CD4-positive, alpha-beta memory T cell (primary cell): Measurements from ENCODE around the gene SLBP. TPM values are rescaled to one million over a fixed set of nuclear protein-coding genes. Genes with fewer than 3 reads are reported as not detected.
A peak's percentile ranks its signal among the peaks of the same experiment; 100 is the strongest.
"Not testable (repeated sequence)": the region's sequence is repeated elsewhere in the genome, so short reads cannot be mapped to it uniquely, and the experiment has no call there.

Source experiments
- CTCF ChIA-PET: fragments of 350-600 bp; sonication (Branson Sonifier 250); formaldehyde crosslinking; loops from one replicate; lab custom pipeline; 2021; ENCODE audit warnings: inconsistent platforms; ENCODE audit not compliant: partially characterized antibody; lab: Charles Lee
- POLR2A ChIA-PET: fragments of 350-600 bp; sonication (Branson Sonifier 250); formaldehyde crosslinking; loops from one replicate; lab custom pipeline; 2021; ENCODE audit not compliant: partially characterized antibody; lab: Charles Lee
- DNase-seq, 5 donors: peaks; one replicate each; pipeline versions ENCODE4 v3.0.0 to v3.0.0-alpha.2; 2020 to 2022; ENCODE audit warnings: mixed read lengths in 1 of 5
- H3K27ac ChIP-seq: one replicate; pipeline ENCODE4 v1.7.0; 2013; ENCODE audit warnings: low read depth, low read length
- H3K27me3 ChIP-seq: 2 replicates; pipeline ENCODE4 v1.7.0; 2013; ENCODE audit warnings: mild to moderate bottlenecking, low read length, moderate library complexity; ENCODE audit not compliant: insufficient read depth
- H3K36me3 ChIP-seq: 2 replicates; pipeline ENCODE4 v1.7.0; 2013; ENCODE audit warnings: mild to moderate bottlenecking, low read length, moderate library complexity; ENCODE audit not compliant: insufficient read depth
- H3K4me1 ChIP-seq: 2 replicates; pipeline ENCODE4 v1.7.0; 2013; ENCODE audit warnings: mild to moderate bottlenecking, low read length, moderate library complexity; ENCODE audit not compliant: insufficient read depth
- H3K4me3 ChIP-seq, 2 donors: one replicate each; pipeline ENCODE4 v1.7.0; 2013; ENCODE audit warnings: low read length in 2 of 2, mild to moderate bottlenecking in 1 of 2
- H3K9me3 ChIP-seq, 2 donors: one replicate each; pipeline ENCODE4 v1.7.0; 2013; ENCODE audit warnings: low read length in 2 of 2, control low read depth in 1 of 2; ENCODE audit not compliant: control insufficient read depth in 1 of 2
- H3K27ac Mint-ChIP-seq, 7 donors: one replicate each; pipeline ENCODE4 v1.8.0; 2020 to 2021; ENCODE audit warnings: mixed read lengths in 7 of 7, mild to moderate bottlenecking in 6 of 7, inconsistent platforms in 3 of 7, moderate library complexity in 3 of 7
- H3K27me3 Mint-ChIP-seq, 2 donors: one replicate each; pipeline ENCODE4 v1.8.0; 2020 to 2021; ENCODE audit warnings: mixed read lengths in 2 of 2
- H3K36me3 Mint-ChIP-seq, 2 donors: one replicate each; pipeline ENCODE4 v1.8.0; 2020 to 2021; ENCODE audit warnings: mixed read lengths in 2 of 2, inconsistent platforms in 1 of 2, mild to moderate bottlenecking in 1 of 2
- H3K4me1 Mint-ChIP-seq, 4 donors: one replicate each; pipeline ENCODE4 v1.8.0; 2020 to 2021; ENCODE audit warnings: mixed read lengths in 4 of 4, mild to moderate bottlenecking in 1 of 4
- H3K4me3 Mint-ChIP-seq, 8 donors: one replicate each; pipeline ENCODE4 v1.8.0; 2020 to 2021; ENCODE audit warnings: mixed read lengths in 8 of 8, mild to moderate bottlenecking in 7 of 8, moderate library complexity in 6 of 8, inconsistent platforms in 3 of 8
- H3K9me3 Mint-ChIP-seq, 8 donors: one replicate each; pipeline ENCODE4 v1.8.0; 2020 to 2021; ENCODE audit warnings: mixed read lengths in 8 of 8, mild to moderate bottlenecking in 5 of 8, inconsistent platforms in 3 of 8, moderate library complexity in 1 of 8
- intact Hi-C: fragments of 100-400 bp; cut with micrococcal nuclease; formaldehyde crosslinking; loops from one replicate; pipeline ENCODE4 v1.15.1; 2023
- polyA plus RNA-seq, 2 donors: library from polyadenylated mRNA; unstranded; fragments of 300-500 nt; fragmentation: Illumina TruSeq; gene quantifications; one replicate each; pipeline ENCODE4 v1.2.3, GENCODE V29; 2021
- total RNA-seq, 2 experiments: library from RNA; stranded (reverse); gene quantifications; one replicate each; pipeline ENCODE4 v1.2.3, GENCODE V29; 2021

SLBP gene
- total and polyA plus RNA-seq, 4 experiments from 2014 or later, result 41.8 to 71.6 (median 58.0) TPM

DNA sequence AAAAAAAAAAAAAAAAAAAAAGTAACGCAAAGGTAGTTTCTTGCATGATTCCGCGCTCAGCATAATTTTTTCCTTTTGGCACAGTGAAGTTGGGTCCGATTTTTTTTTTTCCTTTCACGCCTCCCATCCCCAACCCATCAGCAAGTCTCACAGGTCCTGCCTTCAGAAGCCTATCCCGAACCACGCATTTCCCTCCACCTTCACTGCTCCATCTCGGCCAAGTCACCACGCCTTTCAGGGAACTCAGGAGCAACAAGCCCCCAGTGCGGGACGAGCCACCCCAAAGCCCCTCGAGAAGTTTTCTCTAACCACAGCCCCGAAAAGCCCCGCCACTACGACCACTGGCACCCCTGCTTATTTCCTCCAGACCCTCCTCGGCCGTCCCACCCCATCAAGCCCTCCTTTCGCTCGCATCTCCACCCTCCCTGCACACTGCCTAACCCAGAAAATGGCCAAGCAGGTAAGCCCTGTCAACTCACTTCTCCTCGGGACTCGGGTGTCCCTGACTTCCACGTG is 1.0 kb downstream of the SLBP start:
- DNase-seq, result no peak
- ChIA-PET POLR2A (interaction anchor here (0.6 to 3.9 kb wide), 7 partner anchors 12 to 1298 kb away, joined by 3 to 196 read pairs (median 9); partner anchors contain the start of genes NSD2, TACC3 and TMEM129), CTCF (interaction anchor here (0.7 to 3.7 kb wide), 4 partner anchors 12 to 152 kb away, joined by 3 to 53 read pairs (median 8); no protein-coding TSS in a partner anchor)
- peaks cover 5% of the 10 kb centered on the region for H3K36me3 ChIP-seq
- Mint-ChIP-seq H3K4me1 (peaks cover 31 to 82% (median 57%) of the 10 kb centered on the region in 4 donors), H3K9me3 (no peaks in the 10 kb centered on the region), H3K27ac (peak overlapping the region; percentile 92 to 96 (median 95)), H3K4me3 (peak overlapping the region; percentile 88 to 93 (median 91)), H3K27me3 (no peaks in the 10 kb centered on the region), H3K36me3 (peaks cover 21 to 46% of the 10 kb centered on the region in 2 donors)
- H3K27ac ChIP-seq, result peak overlapping the region; percentile 92
- intact Hi-C loops, result loop anchor here (5.0 kb wide), 3 partner anchors 146 to 1251 kb away; partner anchors contain the start of genes GRK4, LETM1, NOP14 and UVSSA
- peaks cover 62% of the 10 kb centered on the region for H3K4me1 ChIP-seq
- no peaks in the 10 kb centered on the region for H3K27me3 ChIP-seq
- H3K4me3 ChIP-seq, result peak overlapping the region; percentile 62 to 99
- H3K9me3 ChIP-seq, result no peaks in the 10 kb centered on the region

DNA sequence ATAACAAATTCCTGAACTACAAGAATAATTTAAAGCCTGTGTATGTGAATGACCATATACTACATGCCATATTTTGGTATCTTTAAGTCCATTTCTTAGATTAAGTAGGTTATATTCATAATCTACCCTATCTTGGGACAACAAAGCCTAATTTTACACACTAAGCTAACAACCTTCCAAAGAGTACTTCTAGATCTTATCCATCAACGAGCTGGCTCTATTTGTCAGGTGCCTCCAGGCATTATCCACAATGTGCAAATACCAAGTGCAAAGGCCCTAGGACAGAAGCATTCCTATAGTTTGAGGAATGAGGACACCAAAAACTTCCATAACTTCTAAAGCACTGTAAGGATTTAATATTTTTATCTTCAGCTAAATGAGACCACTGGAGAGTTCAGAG is 3.5 kb downstream of the SLBP start:
- H3K27me3 ChIP-seq, result no peaks in the 10 kb centered on the region
- H3K36me3 Mint-ChIP-seq, result peaks cover 27 to 54% of the 10 kb centered on the region in 2 donors
- peaks cover 27 to 77% (median 48%) of the 10 kb centered on the region in 4 donors for H3K4me1 Mint-ChIP-seq
- intact Hi-C loops, result no loop called here
- H3K27ac Mint-ChIP-seq, result peak overlapping the region in 5 of 7 donors; percentile 14 to 54 (median 18)
- CTCF ChIA-PET, result interaction anchor here (1.5 to 9.7 kb wide), 3 partner anchors 16 to 18 kb away, joined by 10 to 115 read pairs (median 13); no protein-coding TSS in a partner anchor
- H3K36me3 ChIP-seq, result peaks cover 4% of the 10 kb centered on the region
- H3K9me3 ChIP-seq, result no peaks in the 10 kb centered on the region
- H3K27me3 Mint-ChIP-seq, result no peaks in the 10 kb centered on the region
- peak overlapping the region in 3 of 8 donors; percentile 3 to 55 (median 40) for H3K4me3 Mint-ChIP-seq
- no peaks in the 10 kb centered on the region for H3K9me3 Mint-ChIP-seq
- POLR2A ChIA-PET, result interaction anchor here (0.8 to 2.7 kb wide), 3 partner anchors 12 to 15 kb away, joined by 3 to 19 read pairs (median 14); partner anchors contain the start of genes TACC3 and TMEM129
- H3K4me1 ChIP-seq, result peaks cover 38% of the 10 kb centered on the region
- DNase-seq, result no peak
- H3K27ac ChIP-seq, result no peak overlapping the region
- no peak overlapping the region for H3K4me3 ChIP-seq

DNA sequence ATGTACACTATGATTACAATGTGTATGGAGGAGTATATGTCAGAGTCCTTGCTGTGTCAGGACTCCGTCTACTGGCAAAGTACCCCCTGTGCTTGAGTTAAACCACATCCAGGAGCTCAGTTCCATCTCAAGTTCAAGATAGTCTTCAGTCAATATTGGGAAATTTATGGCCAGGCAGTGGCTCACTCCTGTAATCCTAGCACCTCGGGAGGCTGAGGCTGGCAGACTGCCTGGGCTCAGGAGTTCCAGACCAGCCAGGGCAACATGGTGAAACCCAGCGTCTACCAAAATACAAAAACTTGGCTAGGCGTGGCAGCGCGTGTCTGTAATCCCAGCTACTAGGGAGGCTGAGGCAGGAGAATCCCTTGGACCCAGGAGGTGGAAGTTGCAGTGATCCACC is 5.8 kb downstream of the SLBP start:
- Mint-ChIP-seq H3K4me1 (peaks cover 28 to 80% (median 50%) of the 10 kb centered on the region in 4 donors), H3K4me3 (peak overlapping the region in 1 of 8 donors; percentile 55), H3K36me3 (peaks cover 39 to 65% of the 10 kb centered on the region in 2 donors), H3K27ac (peak overlapping the region in 1 of 7 donors; percentile 61), H3K27me3 (no peaks in the 10 kb centered on the region), H3K9me3 (no peaks in the 10 kb centered on the region)
- intact Hi-C loops, result no loop called here
- H3K9me3 ChIP-seq, result no peaks in the 10 kb centered on the region
- no peak overlapping the region for H3K27ac ChIP-seq
- POLR2A ChIA-PET, result interaction anchor here (1.2 kb wide), 1 partner anchor 15 kb away, joined by 3 read pairs; the partner anchor contains the start of genes TACC3 and TMEM129
- CTCF ChIA-PET, result interaction anchor here (9.7 kb wide), 1 partner anchor 13 kb away, joined by 115 read pairs; no protein-coding TSS in a partner anchor
- H3K4me3 ChIP-seq, result no peak overlapping the region
- DNase-seq, result no peak
- peaks cover 16% of the 10 kb centered on the region for H3K36me3 ChIP-seq
- H3K27me3 ChIP-seq, result no peaks in the 10 kb centered on the region
- H3K4me1 ChIP-seq, result peaks cover 30% of the 10 kb centered on the region

DNA sequence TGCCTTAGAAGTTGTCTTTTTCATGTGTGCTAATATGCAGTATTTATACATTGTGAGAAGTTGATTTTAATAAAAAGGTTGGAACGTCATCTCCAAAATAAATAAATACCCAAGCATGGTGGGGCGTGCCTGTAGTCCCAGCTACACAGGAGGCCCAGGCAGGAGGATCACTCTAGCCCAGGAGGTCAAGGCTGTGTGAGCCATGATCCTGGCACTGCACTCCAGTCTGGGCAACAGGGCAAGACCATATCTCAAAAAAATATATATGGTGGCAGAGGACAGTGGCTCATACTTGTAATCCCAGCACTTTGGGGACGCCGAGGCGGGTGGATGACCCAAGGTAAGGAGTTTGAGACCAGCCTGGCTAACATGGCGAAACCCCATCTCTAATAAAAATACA is 6.4 kb downstream of the SLBP start:
- POLR2A ChIA-PET, result interaction anchor here (1.2 kb wide), 1 partner anchor 15 kb away, joined by 3 read pairs; the partner anchor contains the start of genes TACC3 and TMEM129
- H3K4me3 Mint-ChIP-seq, result no peak overlapping the region
- Histone ChIP-seq H3K4me1 (peaks cover 24% of the 10 kb centered on the region), H3K9me3 (no peaks in the 10 kb centered on the region), H3K27ac (no peak overlapping the region), H3K36me3 (peaks cover 16% of the 10 kb centered on the region), H3K4me3 (no peak overlapping the region), H3K27me3 (no peaks in the 10 kb centered on the region)
- H3K27me3 Mint-ChIP-seq, result no peaks in the 10 kb centered on the region
- H3K9me3 Mint-ChIP-seq, result no peaks in the 10 kb centered on the region
- DNase-seq, result no peak
- H3K27ac Mint-ChIP-seq, result no peak overlapping the region
- CTCF ChIA-PET, result interaction anchor here (9.7 kb wide), 1 partner anchor 13 kb away, joined by 115 read pairs; no protein-coding TSS in a partner anchor
- intact Hi-C loops, result no loop called here
- peaks cover 36 to 63% of the 10 kb centered on the region in 2 donors for H3K36me3 Mint-ChIP-seq
- peaks cover 23 to 74% (median 45%) of the 10 kb centered on the region in 4 donors for H3K4me1 Mint-ChIP-seq

DNA sequence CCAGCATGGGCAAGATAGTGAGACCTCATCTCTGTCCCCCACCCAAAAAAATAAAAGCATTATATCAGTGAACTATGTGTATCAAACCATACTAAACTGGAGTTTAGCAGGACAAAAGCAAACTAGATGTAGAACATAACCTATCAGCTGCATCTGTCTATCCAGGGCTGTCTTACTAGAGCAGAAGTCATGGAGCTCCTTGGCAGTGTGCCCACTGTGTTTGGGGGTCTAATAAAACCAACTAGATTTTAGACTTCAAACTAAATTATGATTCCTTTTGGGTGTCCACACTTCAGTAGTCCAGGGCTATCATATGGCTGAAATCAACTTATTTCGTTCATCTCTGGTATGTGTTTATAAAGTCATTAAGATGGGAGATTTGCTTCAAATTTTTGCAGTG is 8.3 kb downstream of the SLBP start:
- H3K4me1 ChIP-seq, result peaks cover 5% of the 10 kb centered on the region
- CTCF ChIA-PET, result interaction anchor here (0.5 to 9.7 kb wide), 5 partner anchors 8 to 1192 kb away, joined by 3 to 115 read pairs (median 3); partner anchors contain the start of gene SLBP
- H3K4me3 Mint-ChIP-seq, result no peak overlapping the region
- no peaks in the 10 kb centered on the region for H3K27me3 ChIP-seq
- H3K27me3 Mint-ChIP-seq, result no peaks in the 10 kb centered on the region
- no peaks in the 10 kb centered on the region for H3K9me3 Mint-ChIP-seq
- peaks cover 19 to 55% (median 32%) of the 10 kb centered on the region in 4 donors for H3K4me1 Mint-ChIP-seq
- DNase-seq, result no peak
- peaks cover 33% of the 10 kb centered on the region for H3K36me3 ChIP-seq
- peak overlapping the region in 2 of 7 donors; percentile 48 to 52 for H3K27ac Mint-ChIP-seq
- no peaks in the 10 kb centered on the region for H3K9me3 ChIP-seq
- POLR2A ChIA-PET, result interaction anchor here (0.9 to 3.7 kb wide), 3 partner anchors 9 to 22 kb away, joined by 3 to 14 read pairs (median 3); partner anchors contain the start of genes SLBP, TACC3 and TMEM129
- intact Hi-C loops, result no loop called here
- no peak overlapping the region for H3K27ac ChIP-seq
- H3K4me3 ChIP-seq, result no peak overlapping the region
- H3K36me3 Mint-ChIP-seq, result peaks cover 39 to 69% of the 10 kb centered on the region in 2 donors

DNA sequence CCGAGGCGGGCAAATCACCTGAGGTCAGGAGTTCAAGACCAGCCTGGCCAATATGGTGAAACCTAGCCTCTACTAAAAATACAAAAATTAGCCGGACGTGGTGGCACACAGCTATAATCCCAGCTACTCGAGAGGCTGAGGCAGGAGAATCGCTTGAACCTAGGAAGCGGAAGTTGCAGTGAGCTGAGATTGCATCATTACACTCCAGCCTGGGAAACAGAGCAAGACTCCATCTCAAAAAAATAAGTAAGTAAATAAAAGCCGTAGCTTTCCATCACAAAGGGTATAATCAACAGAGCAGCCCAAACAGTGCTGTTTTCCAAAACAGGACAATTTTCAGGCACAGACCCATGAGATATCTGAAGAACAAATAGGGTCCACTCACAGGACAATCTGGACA is 10.4 kb downstream of the SLBP start:
- DNase-seq, intact Hi-C loops, H3K4me1 ChIP-seq, H3K4me3 Mint-ChIP-seq, H3K4me3 ChIP-seq, H3K27me3 Mint-ChIP-seq, H3K27me3 ChIP-seq, H3K27ac ChIP-seq, H3K9me3 Mint-ChIP-seq, H3K9me3 ChIP-seq: not testable (repeated sequence)
- H3K36me3 Mint-ChIP-seq, result peaks cover 36 to 67% of the 10 kb centered on the region in 2 donors
- CTCF ChIA-PET, result interaction anchor here (1.3 to 9.7 kb wide), 4 partner anchors 9 to 31 kb away, joined by 3 to 115 read pairs (median 4); partner anchors contain the start of genes TACC3 and TMEM129
- peak overlapping the region in 1 of 7 donors; percentile 29 for H3K27ac Mint-ChIP-seq
- POLR2A ChIA-PET, result interaction anchor here (1.3 to 3.7 kb wide), 3 partner anchors 9 to 19 kb away, joined by 3 to 14 read pairs (median 4); partner anchors contain the start of genes SLBP, TACC3 and TMEM129
- H3K4me1 Mint-ChIP-seq, result peaks cover 12 to 40% (median 24%) of the 10 kb centered on the region in 4 donors
- peaks cover 36% of the 10 kb centered on the region for H3K36me3 ChIP-seq
